Trophoblast cell (in vitro differentiated cells and primary cell): ENCODE measurements around the gene IPCEF1.
A peak's percentile ranks its signal among the peaks of the same experiment; 100 is the strongest.

Source experiments
- DNase-seq, 2 donors: peaks; one replicate each; pipeline ENCODE4 v3.0.0-alpha.2; 2016
- H2AFZ ChIP-seq: 2 replicates; pipeline ENCODE4 v1.6.1; 2013; ENCODE audit warnings: low read length, moderate library complexity, mild to moderate bottlenecking; ENCODE audit not compliant: insufficient read depth, poor library complexity
- H2AK5ac ChIP-seq: 2 replicates; pipeline ENCODE4 v1.6.1; 2013; ENCODE audit warnings: mild to moderate bottlenecking, low read length
- H2BK120ac ChIP-seq: 2 replicates; pipeline ENCODE4 v1.6.1; 2013; ENCODE audit warnings: low read length, mild to moderate bottlenecking, moderate library complexity; ENCODE audit not compliant: insufficient read depth, poor library complexity
- H2BK12ac ChIP-seq: 2 replicates; pipeline ENCODE4 v1.6.1; 2013; ENCODE audit warnings: mild to moderate bottlenecking, low read length, moderate library complexity
- H2BK5ac ChIP-seq: 2 replicates; pipeline ENCODE4 v1.6.1; 2013; ENCODE audit warnings: low read length, low read depth, moderate library complexity, mild to moderate bottlenecking; ENCODE audit not compliant: poor library complexity
- H3K14ac ChIP-seq: 2 replicates; pipeline ENCODE4 v1.6.1; 2013; ENCODE audit warnings: mild to moderate bottlenecking, low read length
- H3K18ac ChIP-seq: 2 replicates; pipeline ENCODE4 v1.6.1; 2013; ENCODE audit warnings: mild to moderate bottlenecking, low read length
- H3K23ac ChIP-seq: 2 replicates; pipeline ENCODE4 v1.6.1; 2013; ENCODE audit warnings: low read length
- H3K27ac ChIP-seq: 2 replicates; pipeline ENCODE4 v1.5.1; 2013; ENCODE audit warnings: low read depth, mild to moderate bottlenecking, inconsistent platforms, low read length, moderate library complexity
- H3K27me3 ChIP-seq: 2 replicates; pipeline ENCODE4 v1.6.1; 2013; ENCODE audit warnings: inconsistent platforms, mild to moderate bottlenecking, low read length, moderate library complexity; ENCODE audit not compliant: insufficient read depth
- H3K36me3 ChIP-seq, 2 experiments: 1 replicate in 1 of 2; 2 replicates in 1 of 2; pipeline ENCODE4 v1.6.1; 2013; ENCODE audit warnings: low read length in 2 of 2, mild to moderate bottlenecking in 2 of 2, moderate library complexity in 1 of 2; ENCODE audit not compliant: insufficient read depth in 2 of 2, control insufficient read depth in 1 of 2
- H3K4ac ChIP-seq: 2 replicates; pipeline ENCODE4 v1.6.1; 2013; ENCODE audit warnings: low read depth, mild to moderate bottlenecking, low read length, moderate library complexity
- H3K4me1 ChIP-seq, 2 experiments: 1 replicate in 1 of 2; 2 replicates in 1 of 2; pipeline ENCODE4 v1.6.1; 2013; ENCODE audit warnings: low read length in 2 of 2, mild to moderate bottlenecking in 2 of 2, moderate library complexity in 1 of 2; ENCODE audit not compliant: insufficient read depth in 2 of 2, control insufficient read depth in 1 of 2
- H3K4me2 ChIP-seq: 2 replicates; pipeline ENCODE4 v1.6.1; 2013; ENCODE audit warnings: inconsistent platforms, mild to moderate bottlenecking, low read length, moderate library complexity
- H3K4me3 ChIP-seq: 2 replicates; pipeline ENCODE4 v1.5.1; 2013; ENCODE audit warnings: mild to moderate bottlenecking, low read depth, low read length, inconsistent platforms
- H3K79me1 ChIP-seq: one replicate; pipeline ENCODE4 v1.6.1; 2013; ENCODE audit warnings: low read length
- H3K79me2 ChIP-seq: 2 replicates; pipeline ENCODE4 v1.6.1; 2013; ENCODE audit warnings: low read length, mild to moderate bottlenecking; ENCODE audit not compliant: control insufficient read depth, insufficient read depth, poor library complexity
- H3K9ac ChIP-seq: 2 replicates; pipeline ENCODE4 v1.6.1; 2013; ENCODE audit warnings: mild to moderate bottlenecking, low read length
- H3K9me3 ChIP-seq: 2 replicates; pipeline ENCODE4 v1.6.1; 2013; ENCODE audit warnings: low read depth, mild to moderate bottlenecking, control low read depth, inconsistent platforms, low read length; ENCODE audit not compliant: insufficient read depth
- H4K12ac ChIP-seq: 2 replicates; pipeline ENCODE4 v1.6.1; 2013; ENCODE audit warnings: low read depth, mild to moderate bottlenecking, low read length, moderate library complexity
- H4K8ac ChIP-seq: 2 replicates; pipeline ENCODE4 v1.6.1; 2013; ENCODE audit warnings: low read depth, mild to moderate bottlenecking, low read length, moderate library complexity
- H4K91ac ChIP-seq: one replicate; pipeline ENCODE4 v1.6.1; 2013; ENCODE audit warnings: low read depth, mild to moderate bottlenecking, low read length, moderate library complexity
- WGBS: extraction: QIAGEN DNeasy Blood & Tissue Kit; methylation state at CpG from one replicate; pipeline ENCODE4 v1.1.7; 2013; ENCODE audit warnings: missing lambda C conversion rate; ENCODE audit not compliant: insufficient read length, insufficient coverage; ENCODE audit errors: extremely low coverage; 5-methylcytosine and 5-hydroxymethylcytosine counted together

Gene IPCEF1

DNA sequence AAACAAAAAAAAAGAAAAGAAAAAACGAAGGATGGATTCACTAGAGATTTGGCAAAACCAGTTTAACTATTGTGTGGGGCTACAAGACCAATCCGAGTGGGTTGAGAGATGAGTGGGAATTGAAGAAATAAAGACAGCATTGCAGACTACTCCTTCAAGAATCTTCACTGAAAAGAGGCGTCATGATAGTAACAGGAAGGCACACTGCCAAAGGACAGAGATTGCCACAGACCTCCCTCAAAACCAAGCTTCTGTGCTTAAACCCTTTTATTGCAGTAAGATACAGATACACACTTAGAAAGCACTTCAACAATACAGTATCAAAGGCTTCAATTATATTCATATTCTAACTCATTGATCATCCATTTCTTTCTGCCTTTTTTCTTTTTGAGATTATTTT is 103.9 kb downstream of the IPCEF1 start:
- no peak overlapping the region for H3K9ac ChIP-seq
- no peak for DNase-seq
- H4K8ac ChIP-seq = no peak overlapping the region
- H4K91ac ChIP-seq = no peak overlapping the region
- no peak overlapping the region for H3K18ac ChIP-seq
- H3K79me1 ChIP-seq = no peaks in the 10 kb centered on the region
- H3K79me2 ChIP-seq = no peaks in the 10 kb centered on the region
- H3K4me2 ChIP-seq = no peak overlapping the region
- no peak overlapping the region for H3K4me3 ChIP-seq
- no peak overlapping the region for H3K4ac ChIP-seq
- H3K9me3 ChIP-seq = no peaks in the 10 kb centered on the region
- H3K14ac ChIP-seq = no peak overlapping the region
- H3K23ac ChIP-seq = no peak overlapping the region
- no peak overlapping the region for H4K12ac ChIP-seq
- WGBS = no CpG with 5 or more reads among the region's 3 CpGs
- H3K4me1 ChIP-seq = no peaks in the 10 kb centered on the region
- no peak overlapping the region for H2BK12ac ChIP-seq
- H3K36me3 ChIP-seq = no peaks in the 10 kb centered on the region
- no peak overlapping the region for H2BK120ac ChIP-seq
- H3K27ac ChIP-seq = no peak overlapping the region
- no peak overlapping the region for H2AFZ ChIP-seq
- no peak overlapping the region for H2AK5ac ChIP-seq
- no peaks in the 10 kb centered on the region for H3K27me3 ChIP-seq
- H2BK5ac ChIP-seq = no peak overlapping the region

DNA sequence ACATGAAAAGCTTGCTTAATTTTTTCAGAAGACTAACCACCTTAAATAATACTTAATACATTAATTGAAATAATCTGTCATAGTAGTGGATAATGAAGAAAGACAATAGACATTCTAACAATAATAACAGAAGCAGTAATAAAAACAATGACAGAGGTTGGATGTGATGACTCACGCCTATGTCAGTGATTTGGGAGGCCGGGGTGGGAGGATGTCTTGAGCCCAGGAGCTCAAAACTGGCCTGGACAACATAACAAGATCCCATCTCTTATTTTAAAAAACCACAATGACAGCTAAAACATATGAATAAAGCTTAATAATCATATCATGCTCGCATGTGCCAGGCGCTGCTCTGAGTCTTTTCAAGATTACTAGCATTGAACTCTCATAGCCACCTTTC is 105.5 kb downstream of the IPCEF1 start:
- H3K79me2 ChIP-seq = no peaks in the 10 kb centered on the region
- no peak overlapping the region for H3K23ac ChIP-seq
- no peak overlapping the region for H2BK120ac ChIP-seq
- H3K4me1 ChIP-seq = no peaks in the 10 kb centered on the region
- no peak overlapping the region for H3K18ac ChIP-seq
- no peak overlapping the region for H3K9ac ChIP-seq
- no peak overlapping the region for H4K91ac ChIP-seq
- H2BK12ac ChIP-seq = no peak overlapping the region
- H3K27me3 ChIP-seq = no peaks in the 10 kb centered on the region
- H3K36me3 ChIP-seq = no peaks in the 10 kb centered on the region
- no peak overlapping the region for H4K8ac ChIP-seq
- H2BK5ac ChIP-seq = no peak overlapping the region
- no peak overlapping the region for H3K14ac ChIP-seq
- no peak overlapping the region for H2AK5ac ChIP-seq
- no peak overlapping the region for H4K12ac ChIP-seq
- H3K27ac ChIP-seq = no peak overlapping the region
- no peak overlapping the region for H3K4ac ChIP-seq
- no peak overlapping the region for H2AFZ ChIP-seq
- no CpG with 5 or more reads among the region's 4 CpGs for WGBS
- H3K4me2 ChIP-seq = no peak overlapping the region
- H3K4me3 ChIP-seq = no peak overlapping the region
- no peaks in the 10 kb centered on the region for H3K9me3 ChIP-seq
- DNase-seq = no peak
- no peaks in the 10 kb centered on the region for H3K79me1 ChIP-seq

DNA sequence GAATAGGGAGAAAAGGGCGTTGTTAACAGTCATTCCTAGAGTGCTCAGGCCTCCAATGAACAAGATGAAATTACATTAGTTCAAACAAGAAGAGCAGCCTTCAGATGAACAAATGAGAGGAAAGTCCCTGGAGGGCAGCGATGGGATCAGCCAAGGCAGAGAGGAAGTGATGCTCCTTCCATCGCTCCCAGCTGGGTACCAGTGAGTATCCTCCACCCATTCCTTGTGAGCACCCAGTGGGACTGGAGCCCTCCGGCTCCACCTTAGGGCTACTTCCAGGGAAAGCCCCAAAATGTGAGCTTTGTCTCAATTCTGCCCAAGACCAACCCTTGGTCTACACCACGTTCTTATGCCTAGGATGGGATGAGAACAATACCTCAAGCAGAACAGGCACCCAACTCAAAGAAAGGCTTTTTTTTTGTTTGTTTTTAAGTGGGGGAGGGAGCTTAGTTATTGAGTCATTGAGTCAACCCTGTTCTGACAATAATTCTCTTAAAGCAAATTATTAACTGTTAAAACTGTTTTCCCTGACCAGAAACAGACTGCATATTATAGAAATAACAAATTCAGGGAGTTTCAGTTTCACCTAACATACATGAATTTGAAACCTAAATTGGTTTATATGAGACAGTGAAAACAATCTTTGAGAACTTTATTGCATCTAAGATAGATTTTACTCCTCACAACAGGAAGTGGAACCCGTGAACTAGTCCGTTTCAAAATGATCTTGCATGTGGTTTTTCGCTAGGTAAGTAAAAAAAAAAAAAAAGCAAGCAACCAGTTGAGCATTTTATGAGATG is 106.9 kb downstream of the IPCEF1 start:
- H4K12ac ChIP-seq = no peak overlapping the region
- no peak overlapping the region for H3K9ac ChIP-seq
- no peaks in the 10 kb centered on the region for H3K4me1 ChIP-seq
- H2BK5ac ChIP-seq = no peak overlapping the region
- H2AK5ac ChIP-seq = no peak overlapping the region
- H2BK12ac ChIP-seq = no peak overlapping the region
- H3K4me3 ChIP-seq = no peak overlapping the region
- H4K91ac ChIP-seq = no peak overlapping the region
- no peak overlapping the region for H3K27ac ChIP-seq
- no peaks in the 10 kb centered on the region for H3K27me3 ChIP-seq
- no peak overlapping the region for H2BK120ac ChIP-seq
- WGBS = no CpG with 5 or more reads among the region's 8 CpGs
- H2AFZ ChIP-seq = no peak overlapping the region
- no peak overlapping the region for H3K4me2 ChIP-seq
- H3K79me1 ChIP-seq = no peaks in the 10 kb centered on the region
- no peaks in the 10 kb centered on the region for H3K36me3 ChIP-seq
- H3K9me3 ChIP-seq = no peaks in the 10 kb centered on the region
- H3K14ac ChIP-seq = no peak overlapping the region
- no peak overlapping the region for H3K23ac ChIP-seq
- DNase-seq = no peak
- no peak overlapping the region for H3K18ac ChIP-seq
- no peak overlapping the region for H4K8ac ChIP-seq
- H3K4ac ChIP-seq = no peak overlapping the region
- H3K79me2 ChIP-seq = no peaks in the 10 kb centered on the region

DNA sequence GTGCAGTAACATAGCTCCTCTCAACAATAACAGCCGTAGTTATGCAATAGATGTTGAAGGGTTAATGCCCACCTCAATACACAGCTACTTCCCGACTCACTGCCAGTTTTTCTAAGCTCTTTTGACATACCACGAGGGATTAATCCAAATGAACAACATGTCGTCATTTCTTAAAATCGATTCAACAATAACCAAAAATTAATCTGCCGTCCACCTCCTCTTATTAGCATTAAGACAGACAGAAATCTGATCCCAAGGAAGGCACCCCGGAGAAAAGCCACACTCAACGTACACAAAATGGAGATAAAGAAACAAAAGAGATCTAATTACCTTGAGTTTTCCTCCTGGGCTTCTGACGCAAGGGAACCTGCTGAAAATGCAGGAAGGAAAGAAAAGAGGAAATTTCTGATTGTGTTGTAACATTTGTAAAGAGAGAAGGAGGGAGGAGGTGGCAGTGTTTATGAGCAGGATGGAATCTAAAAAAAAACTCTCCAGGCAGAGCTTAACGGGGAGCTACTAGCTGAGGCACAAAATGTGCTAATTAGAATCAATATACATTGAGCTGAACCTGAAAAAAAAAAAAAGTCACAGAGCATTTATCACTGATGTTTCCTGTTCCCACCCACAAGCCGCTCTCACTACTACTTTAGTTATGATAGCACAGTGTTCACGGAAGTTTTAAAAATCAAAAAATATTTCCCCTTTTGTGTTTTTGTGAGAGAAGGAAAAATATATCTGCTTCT is 109.3 kb downstream of the IPCEF1 start:
- Histone ChIP-seq H3K9me3 (no peaks in the 10 kb centered on the region), H3K36me3 (no peaks in the 10 kb centered on the region), H3K23ac (no peak overlapping the region), H2AK5ac (no peak overlapping the region), H2BK120ac (no peak overlapping the region), H2AFZ (no peak overlapping the region), H3K18ac (no peak overlapping the region), H3K79me1 (no peaks in the 10 kb centered on the region), H3K27me3 (no peaks in the 10 kb centered on the region), H4K12ac (no peak overlapping the region), H3K14ac (no peak overlapping the region), H2BK12ac (no peak overlapping the region), H4K91ac (no peak overlapping the region), H3K4me1 (no peaks in the 10 kb centered on the region), H3K4me2 (peak overlapping the region; percentile 44), H3K79me2 (no peaks in the 10 kb centered on the region), H3K27ac (no peak overlapping the region), H4K8ac (no peak overlapping the region), H3K4me3 (no peak overlapping the region), H3K4ac (no peak overlapping the region), H3K9ac (no peak overlapping the region), H2BK5ac (no peak overlapping the region)
- DNase-seq = peak in 1 of 2 donors; percentile 27
- WGBS = 100% methylated on average over 2 of the region's 12 CpGs
